ENCODE data around the gene PRKCD.

The PRKCD gene

GRCh38 chr3:53216723-53217122 lies 55.7 kb downstream of the PRKCD start:
- H3K4me1 Mint-ChIP-seq = peaks cover 6% of the 10 kb centered on the region
- H3K27ac Mint-ChIP-seq = no peak overlapping the region
- peaks cover 12% of the 10 kb centered on the region for H3K36me3 Mint-ChIP-seq (ENCODE audit: low read depth)
- no peaks in the 10 kb centered on the region for H3K9me3 Mint-ChIP-seq
- H3K27me3 Mint-ChIP-seq (ENCODE audit: low read depth, poor library complexity) = peaks cover 13% of the 10 kb centered on the region
- DNase-seq = no peak
- no peak overlapping the region for H3K4me3 Mint-ChIP-seq
- TF ChIP-seq CTCF (IDR thresholded peaks at IDR 0.05) = no peak

- no peak for TF ChIP-seq CTCF (IDR thresholded peaks at IDR 0.05)
- H3K4me1 Mint-ChIP-seq = peaks cover 6% of the 10 kb centered on the region
- H3K9me3 Mint-ChIP-seq = no peaks in the 10 kb centered on the region
- no peak overlapping the region for H3K27ac Mint-ChIP-seq
- H3K36me3 Mint-ChIP-seq (ENCODE audit: low read depth) = peaks cover 14% of the 10 kb centered on the region
- H3K27me3 Mint-ChIP-seq (ENCODE audit: low read depth, poor library complexity) = peaks cover 13% of the 10 kb centered on the region
- H3K4me3 Mint-ChIP-seq = no peak overlapping the region
- no peak for DNase-seq
Observed at GRCh38 chr3:53217175-53217574, 56.2 kb downstream of the PRKCD start.

- no peaks in the 10 kb centered on the region for H3K9me3 Mint-ChIP-seq
- peaks cover 13% of the 10 kb centered on the region for H3K27me3 Mint-ChIP-seq (ENCODE audit: low read depth, poor library complexity)
- no peak overlapping the region for H3K4me3 Mint-ChIP-seq
- peaks cover 20% of the 10 kb centered on the region for H3K36me3 Mint-ChIP-seq (ENCODE audit: low read depth)
- H3K27ac Mint-ChIP-seq = peak overlapping the region; percentile 6
- TF ChIP-seq CTCF (IDR thresholded peaks at IDR 0.05) = no peak
- H3K4me1 Mint-ChIP-seq = peaks cover 6% of the 10 kb centered on the region
- DNase-seq = no peak
Observed at GRCh38 chr3:53218131-53218530, 57.1 kb downstream of the PRKCD start.

- peak; percentile 92 for TF ChIP-seq CTCF (IDR thresholded peaks at IDR 0.05)
- Mint-ChIP-seq H3K4me3 (no peak overlapping the region), H3K4me1 (peaks cover 6% of the 10 kb centered on the region), H3K27me3 (ENCODE audit: low read depth, poor library complexity) (peaks cover 13% of the 10 kb centered on the region), H3K36me3 (ENCODE audit: low read depth) (peaks cover 24% of the 10 kb centered on the region), H3K9me3 (no peaks in the 10 kb centered on the region), H3K27ac (no peak overlapping the region)
- DNase-seq = peak; percentile 90
Observed at GRCh38 chr3:53219895-53220483, 59.0 kb downstream of the PRKCD start.

GRCh38 chr3:53221345-53221744 lies 60.3 kb downstream of the PRKCD start:
- Mint-ChIP-seq H3K36me3 (ENCODE audit: low read depth) (peaks cover 31% of the 10 kb centered on the region), H3K4me3 (no peak overlapping the region)

More at GRCh38 chr3:53221345-53221744, 60.3 kb downstream of the PRKCD start:
- Mint-ChIP-seq H3K27ac (no peak overlapping the region), H3K9me3 (no peaks in the 10 kb centered on the region), H3K27me3 (ENCODE audit: low read depth, poor library complexity) (peaks cover 4% of the 10 kb centered on the region), H3K4me1 (peaks cover 6% of the 10 kb centered on the region)
- DNase-seq = no peak
- no peak for TF ChIP-seq CTCF (IDR thresholded peaks at IDR 0.05)

All from nephron progenitor cell (in vitro differentiated cells).